GM13976 (cell line): ENCODE data around the gene PTPN4.

Experiments
- DNase-seq: peaks from one replicate; pipeline ENCODE4 v3.0.0; 2012; ENCODE audit warnings: low spot score
- CTCF ChIP-seq: IDR thresholded peaks from 2 replicates; pipeline ENCODE4 v1.5.1; 2012; ENCODE audit warnings: borderline replicate concordance, mild to moderate bottlenecking; ENCODE audit not compliant: insufficient read depth; ENCODE audit errors: extremely low read depth, missing control alignments, control extremely low read depth
- in situ Hi-C: fragments of 300-500 bp; cut with MboI; formaldehyde crosslinking; loops from one replicate; pipeline ENCODE4 v1.12.0; 2022; ENCODE audit warnings: low sequenced_read_pairs, mixed read lengths, inconsistent platforms; ENCODE audit not compliant: unreplicated experiment

Gene PTPN4

GRCh38 chr2:119864318-119864717, 104.6 kb downstream of the PTPN4 start:
- in situ Hi-C loops = no loop called here
- no peak for DNase-seq
- no peak for TF ChIP-seq CTCF

GRCh38 chr2:119871725-119872124, 112.0 kb downstream of the PTPN4 start:
- in situ Hi-C loops = no loop called here
- no peak for DNase-seq

GRCh38 chr2:119873350-119874315, 113.9 kb downstream of the PTPN4 start:
- no peak for TF ChIP-seq CTCF
- in situ Hi-C loops = no loop called here
- DNase-seq = no peak

More at GRCh38 chr2:119871725-119872124, 112.0 kb downstream of the PTPN4 start:
- no peak for TF ChIP-seq CTCF

GRCh38 chr2:119879502-119879901, 119.8 kb downstream of the PTPN4 start:
- no peak for DNase-seq
- in situ Hi-C loops = no loop called here

GRCh38 chr2:119888680-119889079, 129.0 kb downstream of the PTPN4 start:
- TF ChIP-seq CTCF = no peak
- DNase-seq = no peak
- in situ Hi-C loops = no loop called here

More at GRCh38 chr2:119879502-119879901, 119.8 kb downstream of the PTPN4 start:
- no peak for TF ChIP-seq CTCF

GRCh38 chr2:119897736-119898395, 138.1 kb downstream of the PTPN4 start:
- TF ChIP-seq CTCF = no peak
- no peak for DNase-seq
- in situ Hi-C loops = no loop called here
